Stimulated activated naive CD4-positive, alpha-beta T cell treated with Interleukin-2 at 50 U/mL for 16 hours (primary cell): ENCODE results near the gene NR2C2.

Experiments
- DNase-seq: peaks from one replicate; lab custom pipeline; 2025; lab: John Stamatoyannopoulos, UW

NR2C2 gene

GRCh38 chr3:15023249-15023648, 75.9 kb downstream of the NR2C2 start:
- DNase-seq, result no peak

GRCh38 chr3:15023719-15024118, 76.3 kb downstream of the NR2C2 start:
- DNase-seq, result no peak

GRCh38 chr3:15029625-15030024, 82.2 kb downstream of the NR2C2 start:
- no peak for DNase-seq

- no peak for DNase-seq
These were observed 85.3 kb downstream of the NR2C2 start for GRCh38 chr3:15032650-15033049.

GRCh38 chr3:15033103-15033502, 85.7 kb downstream of the NR2C2 start:
- no peak for DNase-seq

GRCh38 chr3:15038306-15038705, 90.9 kb downstream of the NR2C2 start:
- DNase-seq, result no peak

GRCh38 chr3:15040844-15041243, 93.5 kb downstream of the NR2C2 start:
- no peak for DNase-seq

GRCh38 chr3:15041950-15042349, 94.6 kb downstream of the NR2C2 start:
- DNase-seq, result no peak

GRCh38 chr3:15042936-15043335, 95.6 kb downstream of the NR2C2 start:
- no peak for DNase-seq

- DNase-seq, result no peak
These were observed 96.2 kb downstream of the NR2C2 start for GRCh38 chr3:15043408-15044171.

- no peak for DNase-seq
These were observed 96.9 kb downstream of the NR2C2 start for GRCh38 chr3:15044326-15044725.

GRCh38 chr3:15045667-15046066, 98.3 kb downstream of the NR2C2 start:
- no peak for DNase-seq

- DNase-seq, result no peak
These were observed 102.2 kb downstream of the NR2C2 start for GRCh38 chr3:15049584-15049983.

GRCh38 chr3:15050405-15051092, 103.2 kb downstream of the NR2C2 start:
- DNase-seq, result no peak

- peak; percentile 31 for DNase-seq
These were observed 104.1 kb downstream of the NR2C2 start for GRCh38 chr3:15051531-15051930.

GRCh38 chr3:15052335-15053242, 105.2 kb downstream of the NR2C2 start:
- no peak for DNase-seq

GRCh38 chr3:15053541-15053940, 106.2 kb downstream of the NR2C2 start:
- no peak for DNase-seq

- peak; percentile 76 for DNase-seq
These were observed 107.7 kb downstream of the NR2C2 start for GRCh38 chr3:15055019-15055557.

GRCh38 chr3:15056676-15057404, 109.5 kb downstream of the NR2C2 start:
- DNase-seq, result no peak

- DNase-seq, result no peak
These were observed 112.6 kb downstream of the NR2C2 start for GRCh38 chr3:15060029-15060428.

- DNase-seq, result no peak
These were observed 115.9 kb downstream of the NR2C2 start for GRCh38 chr3:15063238-15063637.
